NCI-H1092 (cell line): ENCODE data around the gene C16orf86.

ENCODE experiments used
- DNase-seq: peaks from one replicate; lab custom pipeline; 2025; lab: John Stamatoyannopoulos, UW

The C16orf86 gene

GRCh38 chr16:67667453-67667816 lies 821 bp downstream of the C16orf86 start:
- no peak for DNase-seq

- peak; percentile 91 for DNase-seq
Measured at GRCh38 chr16:67667817-67668494, 1.3 kb downstream of the C16orf86 start.

- DNase-seq: no peak
Measured at GRCh38 chr16:67668495-67669157, 2.0 kb downstream of the C16orf86 start.

GRCh38 chr16:67669499-67670101 lies 3.0 kb downstream of the C16orf86 start:
- no peak for DNase-seq

GRCh38 chr16:67672306-67672705 lies 5.7 kb downstream of the C16orf86 start:
- no peak for DNase-seq

GRCh38 chr16:67672739-67673662 lies 6.4 kb downstream of the C16orf86 start:
- DNase-seq: peak; percentile 46

- DNase-seq: peak; percentile 42
Measured at GRCh38 chr16:67673712-67674580, 7.3 kb downstream of the C16orf86 start.

- DNase-seq: no peak
Measured at GRCh38 chr16:67674851-67675578, 8.4 kb downstream of the C16orf86 start.

GRCh38 chr16:67675579-67675935 lies 8.9 kb downstream of the C16orf86 start:
- no peak for DNase-seq

- DNase-seq: no peak
Measured at GRCh38 chr16:67675999-67676398, 9.4 kb downstream of the C16orf86 start.

GRCh38 chr16:67676516-67676915 lies 9.9 kb downstream of the C16orf86 start:
- no peak for DNase-seq

GRCh38 chr16:67676939-67677338 lies 10.3 kb downstream of the C16orf86 start:
- DNase-seq: no peak

- DNase-seq: no peak
Measured at GRCh38 chr16:67677712-67678111, 11.1 kb downstream of the C16orf86 start.

GRCh38 chr16:67678354-67679023 lies 11.9 kb downstream of the C16orf86 start:
- DNase-seq: no peak

GRCh38 chr16:67679935-67680897 lies 13.6 kb downstream of the C16orf86 start:
- no peak for DNase-seq

GRCh38 chr16:67683767-67684166 lies 17.2 kb downstream of the C16orf86 start:
- DNase-seq: no peak

GRCh38 chr16:67685388-67686112 lies 18.9 kb downstream of the C16orf86 start:
- DNase-seq: no peak
